OCI-LY7 (cell line): ENCODE data around the gene CCDC89. TPM values are rescaled to one million over a fixed set of nuclear protein-coding genes. Genes with fewer than 3 reads are reported as not detected.

Experiments
- BruUV-seq: library from RNA; stranded (reverse); fragments of 400-500 nt; replicated peaks from 2 replicates; lab custom pipeline; 2021; lab: Mats Ljungman, UMichigan
- CTCF ChIA-PET: fragments of 300-600 bp; sonication (Branson Sonifier 250); formaldehyde crosslinking; loops from one replicate; lab custom pipeline; 2022; ENCODE audit warnings: antibody characterized with exemption; ENCODE audit not compliant: unreplicated experiment; lab: Charles Lee
- POLR2A ChIA-PET: fragments of 300-600 bp; sonication (Branson Sonifier 250); formaldehyde crosslinking; loops from one replicate; lab custom pipeline; 2022; ENCODE audit warnings: antibody characterized with exemption; lab: Charles Lee
- DNase-seq: peaks from one replicate; pipeline ENCODE4 v3.0.0-alpha.2; 2015; ENCODE audit warnings: low spot score
- H2AFZ ChIP-seq: fragments of 200-600 bp; sonication (generic), shearing (Covaris generic); 2 replicates; pipeline ENCODE4 v1.6.1; 2014; ENCODE audit warnings: mild to moderate bottlenecking, antibody characterized with exemption, low read length, moderate library complexity
- H3K27ac ChIP-seq: fragments of 200-600 bp; sonication (generic); 2 replicates; pipeline ENCODE4 v1.5.1; 2014; ENCODE audit warnings: mixed run types, low read depth, mild to moderate bottlenecking, moderate library complexity, low read length, inconsistent platforms; ENCODE audit not compliant: poor library complexity, severe bottlenecking
- H3K36me3 ChIP-seq: fragments of 200-600 bp; sonication (generic); 2 replicates; pipeline ENCODE4 v1.6.1; 2014; ENCODE audit warnings: mild to moderate bottlenecking, antibody characterized with exemption, low read length, moderate library complexity, mixed read lengths; ENCODE audit not compliant: insufficient read depth
- H3K4me1 ChIP-seq: fragments of 200-600 bp; sonication (generic); 2 replicates; pipeline ENCODE4 v1.5.1; 2014; ENCODE audit warnings: mild to moderate bottlenecking, low read length; ENCODE audit not compliant: insufficient read depth, poor library complexity, severe bottlenecking
- H3K4me2 ChIP-seq: fragments of 200-600 bp; sonication (generic); 2 replicates; pipeline ENCODE4 v1.6.1; 2014; ENCODE audit warnings: mild to moderate bottlenecking, low read length
- H3K4me3 ChIP-seq: fragments of 200-600 bp; sonication (generic); 2 replicates; pipeline ENCODE4 v1.5.1; 2014; ENCODE audit warnings: mild to moderate bottlenecking, low read depth, low read length; ENCODE audit not compliant: poor library complexity, severe bottlenecking
- H3K79me2 ChIP-seq: fragments of 200-600 bp; sonication (generic); 2 replicates; pipeline ENCODE4 v1.6.1; 2016; ENCODE audit warnings: low read depth, mild to moderate bottlenecking, low read length, moderate library complexity, mixed read lengths; ENCODE audit not compliant: insufficient read depth
- H3K9me2 ChIP-seq: fragments of 200-600 bp; sonication (generic); 2 replicates; pipeline ENCODE4 v1.6.1; 2016; ENCODE audit warnings: mild to moderate bottlenecking, low read length, mixed read lengths; ENCODE audit not compliant: insufficient read depth
- H3K9me3 ChIP-seq: fragments of 200-600 bp; sonication (generic); 2 replicates; pipeline ENCODE4 v1.6.1; 2014; ENCODE audit warnings: mild to moderate bottlenecking, mixed run types, low read length, mixed read lengths
- H4K20me1 ChIP-seq: fragments of 200-600 bp; sonication (generic); 2 replicates; pipeline ENCODE4 v1.6.1; 2014; ENCODE audit warnings: mild to moderate bottlenecking, antibody characterized with exemption, low read length, moderate library complexity, mixed read lengths; ENCODE audit not compliant: insufficient read depth
- EZH2phosphoT487 ChIP-seq: fragments of 200-600 bp; sonication (generic); IDR thresholded peaks from 2 replicates; pipeline ENCODE4 v1.6.1; 2018; ENCODE audit warnings: low read depth, borderline replicate concordance, mild to moderate bottlenecking, mixed run types, antibody characterized with exemption, low read length, moderate library complexity, mixed read lengths
- intact Hi-C: fragments of 100-400 bp; cut with micrococcal nuclease; formaldehyde crosslinking; loops from one replicate; pipeline ENCODE4 v1.10.0; 2022; ENCODE audit not compliant: unreplicated experiment
- total RNA-seq, 2 experiments: library from RNA; depleted of rRNA in 1 of 2; stranded (reverse); fragments of >200 nt in 1 of 2; shearing (Covaris generic) in 1 of 2; gene quantifications; 2 replicates each; pipeline ENCODE4 v1.2.3, GENCODE V29; 2014 to 2022
- TF ChIP-seq, protein P1 (sequence below): fragments of 200-600 bp; sonication (generic); conservative IDR thresholded peaks from 2 replicates; pipeline ENCODE4 v1.5.1; 2014; ENCODE audit warnings: mild to moderate bottlenecking, antibody characterized with exemption, low read length, moderate library complexity, mixed read lengths

The CCDC89 gene
- total RNA-seq, 2 experiments from 2014 or later: 0.23 TPM; not detected in 1

DNA sequence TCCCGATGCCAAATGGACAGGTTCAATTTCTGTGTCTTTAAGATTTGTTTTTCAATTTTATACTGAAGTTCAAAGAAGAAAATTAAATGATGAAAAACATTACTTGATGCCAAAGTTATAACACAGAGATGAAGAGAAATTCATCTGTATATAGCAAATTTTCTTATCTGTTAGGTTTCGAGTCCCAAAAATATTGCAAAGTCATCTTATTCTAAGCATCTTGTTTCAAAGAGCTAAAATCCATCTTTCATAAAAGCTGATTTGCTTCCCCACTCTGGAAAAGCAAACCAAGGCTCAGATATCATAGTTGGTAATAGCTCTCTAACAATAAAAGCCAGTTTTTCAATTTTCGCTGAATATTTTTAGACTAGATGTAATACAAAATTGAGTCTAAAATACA, 19.0 kb upstream of the CCDC89 start:
- H3K9me2 ChIP-seq: no peaks in the 10 kb centered on the region
- no peak for DNase-seq
- ChIA-PET POLR2A (interaction anchor here (0.9 kb wide), 1 partner anchor 25 kb away, joined by 3 read pairs; no protein-coding TSS in a partner anchor), CTCF (interaction anchor here (0.7 kb wide), 1 partner anchor 150 kb away, joined by 3 read pairs; the partner anchor contains the start of gene CCDC83)
- intact Hi-C loops: no loop called here
- no peaks in the 10 kb centered on the region for H3K79me2 ChIP-seq
- no peaks in the 10 kb centered on the region for H3K4me1 ChIP-seq
- H3K4me3 ChIP-seq: no peak overlapping the region
- no TSS peak for BruUV-seq
- no peak overlapping the region for H3K4me2 ChIP-seq
- no peak overlapping the region for H3K27ac ChIP-seq
- no peak overlapping the region for H2AFZ ChIP-seq
- no peaks in the 10 kb centered on the region for H4K20me1 ChIP-seq
- H3K36me3 ChIP-seq: no peaks in the 10 kb centered on the region
- no peaks in the 10 kb centered on the region for H3K9me3 ChIP-seq
- no peak for TF ChIP-seq EZH2phosphoT487
- TF ChIP-seq, protein P1, sequence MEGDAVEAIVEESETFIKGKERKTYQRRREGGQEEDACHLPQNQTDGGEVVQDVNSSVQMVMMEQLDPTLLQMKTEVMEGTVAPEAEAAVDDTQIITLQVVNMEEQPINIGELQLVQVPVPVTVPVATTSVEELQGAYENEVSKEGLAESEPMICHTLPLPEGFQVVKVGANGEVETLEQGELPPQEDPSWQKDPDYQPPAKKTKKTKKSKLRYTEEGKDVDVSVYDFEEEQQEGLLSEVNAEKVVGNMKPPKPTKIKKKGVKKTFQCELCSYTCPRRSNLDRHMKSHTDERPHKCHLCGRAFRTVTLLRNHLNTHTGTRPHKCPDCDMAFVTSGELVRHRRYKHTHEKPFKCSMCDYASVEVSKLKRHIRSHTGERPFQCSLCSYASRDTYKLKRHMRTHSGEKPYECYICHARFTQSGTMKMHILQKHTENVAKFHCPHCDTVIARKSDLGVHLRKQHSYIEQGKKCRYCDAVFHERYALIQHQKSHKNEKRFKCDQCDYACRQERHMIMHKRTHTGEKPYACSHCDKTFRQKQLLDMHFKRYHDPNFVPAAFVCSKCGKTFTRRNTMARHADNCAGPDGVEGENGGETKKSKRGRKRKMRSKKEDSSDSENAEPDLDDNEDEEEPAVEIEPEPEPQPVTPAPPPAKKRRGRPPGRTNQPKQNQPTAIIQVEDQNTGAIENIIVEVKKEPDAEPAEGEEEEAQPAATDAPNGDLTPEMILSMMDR: no peak

DNA sequence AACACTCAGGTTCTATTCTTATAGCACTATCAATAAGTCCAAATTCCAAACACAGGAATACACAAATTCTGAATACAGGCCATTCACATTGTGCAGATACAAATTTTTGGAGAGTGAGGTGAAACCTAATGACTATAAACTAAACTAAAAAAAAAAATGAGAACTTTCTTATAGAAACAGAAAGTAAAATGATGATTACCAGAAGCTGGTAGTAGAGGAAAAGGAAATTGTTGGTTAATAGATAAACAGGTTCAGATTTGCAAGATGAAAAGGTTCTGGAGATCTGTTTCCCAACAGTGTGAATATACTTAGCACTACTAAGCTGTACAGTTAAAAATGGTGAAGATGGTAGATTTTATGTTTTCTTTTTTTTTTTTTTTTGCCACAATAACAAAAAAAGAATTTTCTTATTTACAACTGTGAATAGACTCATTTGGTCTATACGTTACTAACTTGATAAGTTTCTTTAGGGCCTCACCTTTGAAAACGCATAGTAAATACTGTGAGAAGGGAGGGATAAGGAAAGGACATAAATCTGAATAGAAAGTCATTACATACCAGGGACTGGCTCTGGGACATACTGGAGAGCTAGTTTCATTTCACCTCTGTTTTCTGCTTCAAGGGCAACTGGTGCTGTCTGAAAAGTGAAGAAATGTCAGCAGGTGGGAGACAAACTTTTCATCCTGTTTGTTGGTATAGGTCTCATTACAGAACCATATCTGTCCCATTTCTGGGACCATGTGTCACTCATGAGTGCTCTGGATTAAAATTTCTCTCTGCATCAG, 14.2 kb upstream of the CCDC89 start:
- no peak for DNase-seq
- ChIA-PET POLR2A (interaction anchor here (0.7 to 1.2 kb wide), 3 partner anchors 27 to 97 kb away, joined by 3 read pairs; no protein-coding TSS in a partner anchor), CTCF (no interaction called here)
- intact Hi-C loops: loop anchor here (10.0 kb wide), 1 partner anchor 125 kb away; no protein-coding TSS in a partner anchor
- Histone ChIP-seq H2AFZ (no peak overlapping the region), H3K4me3 (no peak overlapping the region), H3K4me2 (no peak overlapping the region), H3K4me1 (no peaks in the 10 kb centered on the region), H3K9me3 (no peaks in the 10 kb centered on the region), H4K20me1 (no peaks in the 10 kb centered on the region), H3K27ac (no peak overlapping the region), H3K79me2 (no peaks in the 10 kb centered on the region), H3K9me2 (no peaks in the 10 kb centered on the region), H3K36me3 (no peaks in the 10 kb centered on the region)
- TF ChIP-seq, protein P1: no peak
- no peak for TF ChIP-seq EZH2phosphoT487
- no TSS peak for BruUV-seq

DNA sequence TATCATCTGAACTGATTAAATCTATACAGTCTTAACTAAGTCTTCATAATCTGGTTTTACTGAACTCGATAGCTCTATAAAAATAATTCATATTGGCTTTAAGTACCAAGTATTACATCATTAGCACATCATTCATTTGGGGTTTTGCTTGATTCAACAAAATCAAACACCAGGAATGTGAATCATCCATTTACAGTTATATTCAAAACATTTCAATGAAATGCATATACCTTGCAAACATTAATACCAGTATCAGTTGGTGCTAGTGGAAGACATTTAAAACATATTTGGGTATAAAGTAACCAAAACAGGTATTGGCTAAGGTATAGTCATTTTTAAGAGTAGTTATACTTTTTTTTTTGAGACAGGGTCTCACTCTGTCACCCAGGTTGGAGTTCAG, 12.2 kb upstream of the CCDC89 start:
- CTCF ChIA-PET: no interaction called here
- POLR2A ChIA-PET: interaction anchor here (1.2 kb wide), 1 partner anchor 100 kb away, joined by 3 read pairs; no protein-coding TSS in a partner anchor
- BruUV-seq: no TSS peak

More for the DNA sequence above, 12.2 kb upstream of the CCDC89 start:
- H3K9me3 ChIP-seq: no peaks in the 10 kb centered on the region
- TF ChIP-seq EZH2phosphoT487: no peak
- TF ChIP-seq, protein P1: no peak
- H3K27ac ChIP-seq: no peak overlapping the region
- no peaks in the 10 kb centered on the region for H3K36me3 ChIP-seq
- H3K79me2 ChIP-seq: no peaks in the 10 kb centered on the region
- H3K9me2 ChIP-seq: no peaks in the 10 kb centered on the region
- DNase-seq: no peak
- intact Hi-C loops: loop anchor here (10.0 kb wide), 1 partner anchor 127 kb away; no protein-coding TSS in a partner anchor
- H4K20me1 ChIP-seq: no peaks in the 10 kb centered on the region
- no peak overlapping the region for H2AFZ ChIP-seq
- H3K4me2 ChIP-seq: no peak overlapping the region
- H3K4me1 ChIP-seq: no peaks in the 10 kb centered on the region
- no peak overlapping the region for H3K4me3 ChIP-seq
